Stimulated activated CD8-positive, alpha-beta memory T cell treated with anti-CD3 and anti-CD28 coated beads, Interleukin-7, amount 100 ng/mL, for 1 hour (primary cell): ENCODE data around the gene AARS2.

Source experiments
- DNase-seq, 2 donors: peaks; one replicate each; pipeline ENCODE4 v3.0.0-alpha.2; 2020; ENCODE audit warnings: low read depth in 2 of 2

AARS2 gene

GRCh38 chr6:44275749-44276648 is 37.1 kb downstream of the AARS2 start:
- no peak for DNase-seq

GRCh38 chr6:44275271-44275748 is 37.8 kb downstream of the AARS2 start:
- no peak for DNase-seq

GRCh38 chr6:44273617-44274016 is 39.5 kb downstream of the AARS2 start:
- DNase-seq = no peak

GRCh38 chr6:44272999-44273566 is 40.1 kb downstream of the AARS2 start:
- no peak for DNase-seq

- DNase-seq = no peak
Measured at GRCh38 chr6:44272529-44272928, 40.6 kb downstream of the AARS2 start.

GRCh38 chr6:44271914-44272313 is 41.2 kb downstream of the AARS2 start:
- no peak for DNase-seq

- no peak for DNase-seq
Measured at GRCh38 chr6:44271406-44271723, 41.8 kb downstream of the AARS2 start.

GRCh38 chr6:44270526-44271405 is 42.4 kb downstream of the AARS2 start:
- DNase-seq = no peak

- DNase-seq = no peak
Measured at GRCh38 chr6:44269921-44270525, 43.1 kb downstream of the AARS2 start, which contains the start of gene TMEM151B. TSS of gene TMEM151B (plus strand) at chr6:44270450. CDS start at chr6:44270743, 293 bp downstream.

- DNase-seq = no peak
Measured at GRCh38 chr6:44269178-44269920, 43.8 kb downstream of the AARS2 start.

- peak; percentile 20 to 40 for DNase-seq
Measured at GRCh38 chr6:44268095-44268628, 45.0 kb downstream of the AARS2 start.

GRCh38 chr6:44267252-44267651 is 45.9 kb downstream of the AARS2 start:
- no peak for DNase-seq

- no peak for DNase-seq
Measured at GRCh38 chr6:44266347-44266746, 46.8 kb downstream of the AARS2 start.

- DNase-seq = no peak
Measured at GRCh38 chr6:44265722-44266233, 47.4 kb downstream of the AARS2 start.

- peak; percentile 95 to 96 for DNase-seq
Measured at GRCh38 chr6:44265007-44265721, 48.0 kb downstream of the AARS2 start, which contains the start of gene NFKBIE. TSS of gene NFKBIE (minus strand) at chr6:44265551. CDS start at chr6:44265346, 205 bp downstream.

GRCh38 chr6:44264154-44265006 is 48.8 kb downstream of the AARS2 start:
- DNase-seq = no peak

GRCh38 chr6:44263354-44264100 is 49.6 kb downstream of the AARS2 start:
- DNase-seq = no peak
